Smooth muscle cell (in vitro differentiated cells): Measurements from ENCODE around the gene TBRG1. TPM values are rescaled to one million over a fixed set of nuclear protein-coding genes. Genes with fewer than 3 reads are reported as not detected.
"Not testable (repeated sequence)": the region's sequence is repeated elsewhere in the genome, so short reads cannot be mapped to it uniquely, and the experiment has no call there.

Source experiments
- DNase-seq: peaks from one replicate; lab custom pipeline; 2025; ENCODE audit not compliant: unreplicated experiment; lab: John Stamatoyannopoulos, UW
- H2AFZ ChIP-seq: fragments of 200-600 bp; sonication (generic); 2 replicates; pipeline ENCODE4 v1.6.0; 2016; ENCODE audit warnings: antibody characterized with exemption, low read depth, mild to moderate bottlenecking
- H3F3A ChIP-seq: fragments of 200-600 bp; sonication (generic); 2 replicates; pipeline ENCODE4 v1.6.0; 2017; ENCODE audit warnings: antibody characterized with exemption, low read depth
- H3K27ac ChIP-seq: fragments of 200-600 bp; sonication (generic); 2 replicates; pipeline ENCODE4 v1.5.1; 2016; ENCODE audit warnings: low read depth, mild to moderate bottlenecking
- H3K27me3 ChIP-seq: fragments of 200-600 bp; sonication (generic); 2 replicates; pipeline ENCODE4 v1.6.1; 2016; ENCODE audit warnings: low read depth, mild to moderate bottlenecking
- H3K36me3 ChIP-seq: fragments of 200-600 bp; sonication (generic); 2 replicates; pipeline ENCODE4 v1.5.1; 2016; ENCODE audit warnings: low read depth
- H3K4me1 ChIP-seq: fragments of 200-600 bp; sonication (generic); 2 replicates; pipeline ENCODE4 v1.5.1; 2016; ENCODE audit warnings: low read depth
- H3K4me2 ChIP-seq: fragments of 200-600 bp; sonication (generic); 2 replicates; pipeline ENCODE4 v1.6.0; 2016; ENCODE audit warnings: mild to moderate bottlenecking
- H3K4me3 ChIP-seq: fragments of 200-600 bp; sonication (generic); 2 replicates; pipeline ENCODE4 v1.5.1; 2016; ENCODE audit warnings: mild to moderate bottlenecking
- H3K79me2 ChIP-seq: fragments of 200-600 bp; sonication (generic); 2 replicates; pipeline ENCODE4 v1.6.0; 2016; ENCODE audit warnings: low read depth, mild to moderate bottlenecking
- H3K9ac ChIP-seq: fragments of 200-600 bp; sonication (generic); 2 replicates; pipeline ENCODE4 v1.6.0; 2016; ENCODE audit warnings: low read depth
- H3K9me3 ChIP-seq: fragments of 200-600 bp; sonication (generic); replicated peaks from 2 replicates; pipeline ENCODE4 v1.5.1; 2016; ENCODE audit warnings: low read depth
- H4K20me1 ChIP-seq: fragments of 200-600 bp; sonication (generic); 2 replicates; pipeline ENCODE4 v1.6.0; 2016; ENCODE audit warnings: low read depth
- whole genome bisulfite sequencing: methylation state at CpG from one replicate; pipeline ENCODE4 v1.1.7; 2016; ENCODE audit warnings: low lambda C conversion rate; 5-methylcytosine and 5-hydroxymethylcytosine counted together
- polyA plus RNA-seq: library from polyadenylated mRNA; unstranded; fragments of >200 nt; fragmentation: Nextera tagmentation; extraction: Ambion mirVana; gene quantifications from 2 replicates; pipeline ENCODE4 v1.2.1, GENCODE V29; 2016
- total RNA-seq: library from RNA; depleted of rRNA; stranded (reverse); fragments of >200 nt; gene quantifications from 2 replicates; pipeline ENCODE4 v1.2.3, GENCODE V29; 2014
- TF ChIP-seq, protein P1 (sequence below): fragments of 200-600 bp; sonication (generic); IDR thresholded peaks from 2 replicates; pipeline ENCODE4 v1.5.1; 2017; ENCODE audit warnings: borderline replicate concordance, mild to moderate bottlenecking, antibody characterized with exemption; ENCODE audit not compliant: insufficient read depth, poor library complexity, severe bottlenecking

TBRG1 gene
- total and polyA plus RNA-seq, 2 experiments from 2014 or later = 28.5 to 30.6 TPM

DNA sequence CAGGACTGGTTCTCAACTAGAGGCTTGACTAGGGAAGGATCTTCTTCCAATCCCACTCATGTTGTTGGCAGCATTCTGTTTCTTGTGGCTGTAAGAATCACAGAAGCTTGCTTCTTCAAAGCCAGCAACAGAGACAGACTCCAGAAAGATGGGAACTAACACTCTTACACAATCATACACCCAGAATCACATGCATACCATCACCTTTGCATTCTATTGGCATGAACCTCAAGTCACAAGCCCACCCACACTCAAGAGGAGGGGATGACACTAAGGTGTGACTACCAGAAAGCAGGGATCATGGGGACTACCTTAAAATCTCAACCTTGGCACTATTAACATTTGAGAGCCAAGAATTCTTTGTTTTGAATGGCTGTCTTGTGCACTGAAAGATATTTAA is 25.0 kb upstream of the TBRG1 start:
- TF ChIP-seq, protein P1, sequence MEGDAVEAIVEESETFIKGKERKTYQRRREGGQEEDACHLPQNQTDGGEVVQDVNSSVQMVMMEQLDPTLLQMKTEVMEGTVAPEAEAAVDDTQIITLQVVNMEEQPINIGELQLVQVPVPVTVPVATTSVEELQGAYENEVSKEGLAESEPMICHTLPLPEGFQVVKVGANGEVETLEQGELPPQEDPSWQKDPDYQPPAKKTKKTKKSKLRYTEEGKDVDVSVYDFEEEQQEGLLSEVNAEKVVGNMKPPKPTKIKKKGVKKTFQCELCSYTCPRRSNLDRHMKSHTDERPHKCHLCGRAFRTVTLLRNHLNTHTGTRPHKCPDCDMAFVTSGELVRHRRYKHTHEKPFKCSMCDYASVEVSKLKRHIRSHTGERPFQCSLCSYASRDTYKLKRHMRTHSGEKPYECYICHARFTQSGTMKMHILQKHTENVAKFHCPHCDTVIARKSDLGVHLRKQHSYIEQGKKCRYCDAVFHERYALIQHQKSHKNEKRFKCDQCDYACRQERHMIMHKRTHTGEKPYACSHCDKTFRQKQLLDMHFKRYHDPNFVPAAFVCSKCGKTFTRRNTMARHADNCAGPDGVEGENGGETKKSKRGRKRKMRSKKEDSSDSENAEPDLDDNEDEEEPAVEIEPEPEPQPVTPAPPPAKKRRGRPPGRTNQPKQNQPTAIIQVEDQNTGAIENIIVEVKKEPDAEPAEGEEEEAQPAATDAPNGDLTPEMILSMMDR = no peak
- H3K9me3 ChIP-seq = no peaks in the 10 kb centered on the region
- H3F3A ChIP-seq = no peaks in the 10 kb centered on the region
- no peak overlapping the region for H3K27ac ChIP-seq
- H4K20me1 ChIP-seq = no peaks in the 10 kb centered on the region
- no peaks in the 10 kb centered on the region for H3K36me3 ChIP-seq
- no peak overlapping the region for H2AFZ ChIP-seq
- no peak for DNase-seq
- H3K27me3 ChIP-seq = peaks cover 10% of the 10 kb centered on the region
- H3K9ac ChIP-seq = no peak overlapping the region
- H3K4me3 ChIP-seq = no peak overlapping the region
- no peaks in the 10 kb centered on the region for H3K79me2 ChIP-seq
- no peaks in the 10 kb centered on the region for H3K4me1 ChIP-seq
- H3K4me2 ChIP-seq = no peak overlapping the region

DNA sequence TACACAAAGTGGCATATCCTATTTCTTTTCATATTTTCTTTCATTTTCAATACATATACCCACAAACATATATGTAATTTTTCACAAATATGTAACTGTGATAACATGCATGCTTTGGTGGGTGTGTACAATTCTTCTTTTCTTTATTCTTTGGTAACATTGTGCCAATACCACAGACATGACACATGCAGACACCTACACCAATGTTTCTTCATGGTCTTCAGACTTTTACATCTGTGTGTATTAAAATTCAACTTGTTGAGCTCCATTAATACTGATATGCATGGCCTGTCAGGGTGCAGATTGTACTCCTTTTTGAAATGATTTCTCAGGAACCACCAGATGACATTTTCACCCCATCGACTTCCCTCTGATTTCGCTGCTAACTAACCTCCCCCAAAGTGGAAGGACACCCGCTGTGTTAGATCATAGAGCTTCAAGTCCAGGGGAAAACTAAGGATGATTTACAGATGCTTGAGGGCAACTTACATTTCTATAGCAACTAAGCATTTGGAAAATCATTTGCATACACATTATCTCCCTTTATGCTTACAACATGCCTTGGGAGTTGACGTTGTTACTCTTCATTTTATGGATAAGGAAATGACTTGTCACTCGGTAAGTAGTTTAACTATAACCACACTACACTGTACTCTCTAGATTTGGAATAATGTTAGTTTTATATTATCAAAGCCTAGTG is 21.9 kb upstream of the TBRG1 start:
- Histone ChIP-seq H3F3A (no peaks in the 10 kb centered on the region), H3K27ac (no peak overlapping the region), H4K20me1 (no peaks in the 10 kb centered on the region), H3K4me3 (no peak overlapping the region), H3K4me1 (no peaks in the 10 kb centered on the region), H3K79me2 (no peaks in the 10 kb centered on the region), H3K9me3 (no peaks in the 10 kb centered on the region), H3K27me3 (peaks cover 10% of the 10 kb centered on the region), H3K36me3 (no peaks in the 10 kb centered on the region), H3K4me2 (no peak overlapping the region), H3K9ac (no peak overlapping the region), H2AFZ (no peak overlapping the region)
- TF ChIP-seq, protein P1 = no peak
- DNase-seq = no peak
- 56% methylated on average over 5 of the region's 5 CpGs for WGBS

- no peak for DNase-seq
- Histone ChIP-seq H3K9me3 (no peaks in the 10 kb centered on the region), H3K27ac (no peak overlapping the region), H3K4me2 (no peak overlapping the region), H4K20me1 (no peaks in the 10 kb centered on the region), H3K79me2 (no peaks in the 10 kb centered on the region), H3K27me3 (peaks cover 5% of the 10 kb centered on the region), H3F3A (no peaks in the 10 kb centered on the region), H2AFZ (no peak overlapping the region), H3K4me1 (no peaks in the 10 kb centered on the region), H3K4me3 (no peak overlapping the region), H3K9ac (no peak overlapping the region), H3K36me3 (no peaks in the 10 kb centered on the region)
- 68% methylated on average over 3 of the region's 3 CpGs for WGBS
- TF ChIP-seq, protein P1 = no peak
Observed at GRCh38 chr11:124602193-124602592, 20.5 kb upstream of the TBRG1 start.

DNA sequence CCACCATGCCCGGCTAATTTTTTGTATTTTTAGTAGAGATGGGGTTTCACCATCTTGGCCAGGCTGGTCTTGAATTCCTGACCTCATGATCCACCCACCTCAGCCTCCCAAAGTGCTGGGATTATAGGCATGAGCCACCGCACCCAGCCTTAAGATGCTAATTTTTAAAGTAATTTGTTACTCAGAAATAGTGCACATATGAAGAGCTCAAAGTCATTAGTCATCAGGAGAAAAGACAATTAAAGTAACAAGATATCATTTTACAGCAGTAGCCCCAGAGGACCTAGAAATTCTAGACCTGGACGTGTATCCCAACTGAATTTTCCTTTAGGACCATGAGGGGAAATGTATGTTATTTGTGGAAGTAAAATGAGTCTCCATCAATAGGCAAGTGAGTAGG is 19.9 kb upstream of the TBRG1 start:
- 85% methylated on average over 3 of the region's 3 CpGs for WGBS
- H3K36me3 ChIP-seq, DNase-seq, H3K9ac ChIP-seq, H3K4me3 ChIP-seq, H3K4me2 ChIP-seq, H4K20me1 ChIP-seq, H3K79me2 ChIP-seq, H3F3A ChIP-seq, H3K9me3 ChIP-seq, H3K27ac ChIP-seq, H2AFZ ChIP-seq, H3K27me3 ChIP-seq, H3K4me1 ChIP-seq: not testable (repeated sequence)
